Skeletal muscle satellite cell (primary cell): ENCODE measurements around the gene CLEC16A.

Experiments
- H3K27me3 ChIP-seq: 2 replicates; pipeline ENCODE4 v1.7.0; 2013; ENCODE audit warnings: low read length; ENCODE audit not compliant: control insufficient read depth, insufficient read depth
- H3K36me3 ChIP-seq: 2 replicates; pipeline ENCODE4 v1.7.0; 2013; ENCODE audit warnings: mild to moderate bottlenecking, control low read depth, low read length; ENCODE audit not compliant: insufficient read depth
- H3K4me1 ChIP-seq: 2 replicates; pipeline ENCODE4 v1.7.0; 2013; ENCODE audit warnings: low read length; ENCODE audit not compliant: control insufficient read depth, insufficient read depth
- H3K4me2 ChIP-seq: 2 replicates; pipeline ENCODE4 v1.7.0; 2013; ENCODE audit warnings: mild to moderate bottlenecking, low read length
- H3K4me3 ChIP-seq: 2 replicates; pipeline ENCODE4 v1.7.0; 2013; ENCODE audit warnings: low read length
- H3K9ac ChIP-seq: 2 replicates; pipeline ENCODE4 v1.7.0; 2013; ENCODE audit warnings: mild to moderate bottlenecking, low read depth, low read length, moderate library complexity
- H3K9me3 ChIP-seq: replicated peaks from 2 replicates; pipeline ENCODE4 v1.7.0; 2013; ENCODE audit warnings: mild to moderate bottlenecking, control low read depth, low read length

Gene CLEC16A

GRCh38 chr16:10972108-10972818 lies 27.9 kb downstream of the CLEC16A start:
- Histone ChIP-seq H3K36me3 (peaks cover 24% of the 10 kb centered on the region), H3K4me3 (no peak overlapping the region), H3K4me2 (no peak overlapping the region), H3K4me1 (peaks cover 2% of the 10 kb centered on the region), H3K9ac (no peak overlapping the region), H3K9me3 (no peaks in the 10 kb centered on the region), H3K27me3 (no peaks in the 10 kb centered on the region)

GRCh38 chr16:10972819-10973464 lies 28.6 kb downstream of the CLEC16A start:
- Histone ChIP-seq H3K4me1 (peaks cover 2% of the 10 kb centered on the region), H3K27me3 (no peaks in the 10 kb centered on the region), H3K9me3 (no peaks in the 10 kb centered on the region), H3K36me3 (peaks cover 24% of the 10 kb centered on the region), H3K4me2 (no peak overlapping the region), H3K4me3 (no peak overlapping the region), H3K9ac (no peak overlapping the region)

GRCh38 chr16:10976634-10977033 lies 32.3 kb downstream of the CLEC16A start:
- no peak overlapping the region for H3K4me3 ChIP-seq
- H3K9ac ChIP-seq = no peak overlapping the region
- peaks cover 36% of the 10 kb centered on the region for H3K36me3 ChIP-seq
- H3K27me3 ChIP-seq = no peaks in the 10 kb centered on the region
- no peak overlapping the region for H3K4me2 ChIP-seq
- no peaks in the 10 kb centered on the region for H3K9me3 ChIP-seq
- peaks cover 1% of the 10 kb centered on the region for H3K4me1 ChIP-seq

DNA sequence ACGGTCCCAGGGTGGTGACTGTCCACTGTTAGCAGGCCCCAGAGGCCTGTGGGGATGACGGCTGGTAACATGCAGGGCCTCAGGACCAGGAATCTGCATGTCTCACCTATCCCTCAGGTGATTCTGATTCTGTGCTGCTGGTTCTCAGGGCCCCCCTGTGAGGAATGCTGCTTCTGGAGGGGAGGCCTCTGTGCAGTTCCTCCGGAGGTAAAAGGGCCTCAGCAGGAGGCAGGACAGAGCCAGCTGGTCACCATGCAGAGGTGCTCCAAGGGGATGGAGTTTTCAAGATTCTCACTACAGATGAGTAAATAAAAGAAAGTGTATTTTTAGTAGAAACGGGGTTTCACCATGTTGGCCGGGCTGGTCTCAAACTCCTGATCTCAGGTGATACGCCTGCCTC lies 33.8 kb downstream of the CLEC16A start:
- peaks cover 41% of the 10 kb centered on the region for H3K36me3 ChIP-seq

GRCh38 chr16:10978871-10979446 lies 34.6 kb downstream of the CLEC16A start:
- Histone ChIP-seq H3K4me3 (no peak overlapping the region), H3K9me3 (no peaks in the 10 kb centered on the region), H3K36me3 (peaks cover 43% of the 10 kb centered on the region), H3K9ac (no peak overlapping the region), H3K27me3 (no peaks in the 10 kb centered on the region), H3K4me2 (no peak overlapping the region), H3K4me1 (no peaks in the 10 kb centered on the region)

More for the DNA sequence above, 33.8 kb downstream of the CLEC16A start:
- Histone ChIP-seq H3K4me2 (no peak overlapping the region), H3K4me1 (no peaks in the 10 kb centered on the region), H3K9me3 (no peaks in the 10 kb centered on the region), H3K9ac (no peak overlapping the region), H3K4me3 (no peak overlapping the region), H3K27me3 (no peaks in the 10 kb centered on the region)

- no peaks in the 10 kb centered on the region for H3K9me3 ChIP-seq
- H3K27me3 ChIP-seq = no peaks in the 10 kb centered on the region
- H3K4me3 ChIP-seq = no peak overlapping the region
- H3K36me3 ChIP-seq = peaks cover 35% of the 10 kb centered on the region
- no peak overlapping the region for H3K4me2 ChIP-seq
- peaks cover 2% of the 10 kb centered on the region for H3K4me1 ChIP-seq
- no peak overlapping the region for H3K9ac ChIP-seq
Observed at GRCh38 chr16:10979717-10980601, 35.6 kb downstream of the CLEC16A start.

GRCh38 chr16:10980813-10981212 lies 36.4 kb downstream of the CLEC16A start:
- Histone ChIP-seq H3K4me3 (no peak overlapping the region), H3K9ac (no peak overlapping the region), H3K4me1 (peaks cover 2% of the 10 kb centered on the region), H3K27me3 (no peaks in the 10 kb centered on the region), H3K36me3 (peaks cover 35% of the 10 kb centered on the region), H3K9me3 (no peaks in the 10 kb centered on the region), H3K4me2 (no peak overlapping the region)

GRCh38 chr16:10981697-10982216 lies 37.4 kb downstream of the CLEC16A start:
- H3K4me1 ChIP-seq = peaks cover 2% of the 10 kb centered on the region
- H3K4me3 ChIP-seq = no peak overlapping the region
- H3K9me3 ChIP-seq = no peaks in the 10 kb centered on the region
- H3K4me2 ChIP-seq = no peak overlapping the region
- no peaks in the 10 kb centered on the region for H3K27me3 ChIP-seq
- H3K9ac ChIP-seq = no peak overlapping the region
- H3K36me3 ChIP-seq = peaks cover 35% of the 10 kb centered on the region

GRCh38 chr16:10982465-10983150 lies 38.2 kb downstream of the CLEC16A start:
- Histone ChIP-seq H3K4me2 (no peak overlapping the region), H3K36me3 (peaks cover 35% of the 10 kb centered on the region), H3K9ac (no peak overlapping the region), H3K4me3 (no peak overlapping the region), H3K9me3 (no peaks in the 10 kb centered on the region), H3K4me1 (peaks cover 2% of the 10 kb centered on the region), H3K27me3 (no peaks in the 10 kb centered on the region)

- H3K9ac ChIP-seq = no peak overlapping the region
- H3K36me3 ChIP-seq = peaks cover 35% of the 10 kb centered on the region
- no peaks in the 10 kb centered on the region for H3K9me3 ChIP-seq
- no peaks in the 10 kb centered on the region for H3K27me3 ChIP-seq
- peaks cover 2% of the 10 kb centered on the region for H3K4me1 ChIP-seq
- H3K4me3 ChIP-seq = no peak overlapping the region
- H3K4me2 ChIP-seq = no peak overlapping the region
Observed at GRCh38 chr16:10983159-10983558, 38.8 kb downstream of the CLEC16A start.
